Measurements from ENCODE around the gene AEBP2.

GRCh38 chr12:19520646-19521415 lies 81.5 kb downstream of the AEBP2 start:
- no peak for TF ChIP-seq POLR2A (IDR thresholded peaks at IDR 0.05)
- TF ChIP-seq CTCF (IDR thresholded peaks at IDR 0.05) = no peak
